Measurements from ENCODE around the gene CLEC2A. TPM values are rescaled to one million over a fixed set of nuclear protein-coding genes. Genes with fewer than 3 reads are reported as not detected.

Gene CLEC2A
- total and polyA plus RNA-seq, 2 experiments from 2014 or later, result not detected

DNA sequence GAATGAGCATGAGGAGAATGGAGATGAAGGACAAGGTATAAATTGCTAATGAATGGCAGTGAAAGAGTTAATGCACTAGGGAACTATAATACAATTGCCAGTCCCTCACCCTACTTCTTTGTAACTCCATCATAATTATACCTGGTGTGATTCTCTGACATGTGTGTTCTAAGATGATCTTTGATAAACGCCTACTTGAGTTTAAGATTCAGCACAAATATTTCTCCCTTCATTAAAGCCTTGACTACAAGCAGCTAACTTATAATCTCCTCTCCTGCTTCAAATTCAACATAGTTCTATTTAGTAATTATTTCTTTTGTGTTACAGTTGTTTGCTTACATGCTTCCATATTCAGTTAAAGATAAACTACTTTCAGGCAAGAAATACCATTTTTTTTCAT lies 9.7 kb upstream of the CLEC2A start:
- no peaks in the 10 kb centered on the region for H3K36me3 ChIP-seq
- no peak for DNase-seq (ENCODE audit: low read depth in 1 of 2, low spot score in 1 of 2)
- H3K4me3 ChIP-seq, result no peak overlapping the region
- TF ChIP-seq, protein P1, sequence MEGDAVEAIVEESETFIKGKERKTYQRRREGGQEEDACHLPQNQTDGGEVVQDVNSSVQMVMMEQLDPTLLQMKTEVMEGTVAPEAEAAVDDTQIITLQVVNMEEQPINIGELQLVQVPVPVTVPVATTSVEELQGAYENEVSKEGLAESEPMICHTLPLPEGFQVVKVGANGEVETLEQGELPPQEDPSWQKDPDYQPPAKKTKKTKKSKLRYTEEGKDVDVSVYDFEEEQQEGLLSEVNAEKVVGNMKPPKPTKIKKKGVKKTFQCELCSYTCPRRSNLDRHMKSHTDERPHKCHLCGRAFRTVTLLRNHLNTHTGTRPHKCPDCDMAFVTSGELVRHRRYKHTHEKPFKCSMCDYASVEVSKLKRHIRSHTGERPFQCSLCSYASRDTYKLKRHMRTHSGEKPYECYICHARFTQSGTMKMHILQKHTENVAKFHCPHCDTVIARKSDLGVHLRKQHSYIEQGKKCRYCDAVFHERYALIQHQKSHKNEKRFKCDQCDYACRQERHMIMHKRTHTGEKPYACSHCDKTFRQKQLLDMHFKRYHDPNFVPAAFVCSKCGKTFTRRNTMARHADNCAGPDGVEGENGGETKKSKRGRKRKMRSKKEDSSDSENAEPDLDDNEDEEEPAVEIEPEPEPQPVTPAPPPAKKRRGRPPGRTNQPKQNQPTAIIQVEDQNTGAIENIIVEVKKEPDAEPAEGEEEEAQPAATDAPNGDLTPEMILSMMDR (IDR thresholded peaks at IDR 0.05; ENCODE audit: low read depth, low read length), result no peak
- H3K27ac ChIP-seq, result no peak overlapping the region
- no peaks in the 10 kb centered on the region for H3K4me1 ChIP-seq (ENCODE audit: low read depth)
- H3K9me3 ChIP-seq (ENCODE audit: low read depth), result no peaks in the 10 kb centered on the region
- H3K27me3 ChIP-seq, result peaks cover 12% of the 10 kb centered on the region

DNA sequence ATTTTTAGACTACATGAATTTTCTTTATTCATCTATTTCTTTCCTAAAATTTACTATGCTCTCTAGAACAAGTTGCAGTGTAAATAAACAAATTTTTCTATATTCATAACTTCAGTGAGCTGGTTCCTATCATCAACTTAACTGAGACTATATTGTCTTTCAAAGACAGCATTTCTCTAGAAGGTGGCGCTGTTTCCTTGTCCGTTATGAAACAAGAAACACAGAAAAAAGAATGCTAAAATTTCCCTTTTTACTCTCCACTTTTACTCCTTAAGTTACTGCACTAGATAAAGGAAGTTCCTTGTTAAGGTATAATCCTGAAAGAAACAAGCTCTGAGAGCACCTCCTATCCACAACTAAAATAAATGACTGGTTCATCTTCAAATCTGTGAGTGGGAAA lies 8.2 kb upstream of the CLEC2A start:
- Histone ChIP-seq H3K4me1 (ENCODE audit: low read depth) (no peaks in the 10 kb centered on the region), H3K27me3 (peaks cover 12% of the 10 kb centered on the region), H3K9me3 (ENCODE audit: low read depth) (no peaks in the 10 kb centered on the region), H3K4me3 (no peak overlapping the region), H3K36me3 (no peaks in the 10 kb centered on the region), H3K27ac (no peak overlapping the region)
- peak; percentile 4 to 7 for DNase-seq (ENCODE audit: low read depth in 1 of 2, low spot score in 1 of 2)
- TF ChIP-seq, protein P1 (IDR thresholded peaks at IDR 0.05; ENCODE audit: low read depth, low read length), result peak; percentile 37

DNA sequence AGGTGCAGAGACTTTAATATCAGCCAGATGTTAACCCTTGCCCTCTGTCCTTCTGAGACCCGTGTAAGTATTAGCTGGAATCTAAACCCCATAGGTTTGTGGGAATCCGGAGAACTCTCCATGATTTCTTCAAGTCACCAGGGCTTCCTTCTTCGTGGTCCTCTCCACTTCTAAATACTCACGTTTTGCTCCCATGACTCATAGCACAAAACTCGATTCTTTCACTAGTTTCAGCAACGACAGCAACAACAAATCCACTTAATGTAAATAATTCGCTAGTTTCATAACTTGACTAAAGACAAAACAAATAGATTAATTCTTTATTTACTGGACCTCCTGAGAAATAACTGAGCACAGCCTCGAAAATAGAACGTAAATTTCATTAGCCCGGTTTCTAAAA lies 4.4 kb upstream of the CLEC2A start:
- H3K36me3 ChIP-seq, result no peaks in the 10 kb centered on the region
- H3K27me3 ChIP-seq, result no peaks in the 10 kb centered on the region
- DNase-seq (ENCODE audit: low read depth in 1 of 2, low spot score in 1 of 2), result no peak
- H3K27ac ChIP-seq, result no peak overlapping the region
- no peaks in the 10 kb centered on the region for H3K9me3 ChIP-seq (ENCODE audit: low read depth)
- peaks cover 1% of the 10 kb centered on the region for H3K4me1 ChIP-seq (ENCODE audit: low read depth)
- TF ChIP-seq, protein P1 (IDR thresholded peaks at IDR 0.05; ENCODE audit: low read depth, low read length), result no peak
- no peak overlapping the region for H3K4me3 ChIP-seq

DNA sequence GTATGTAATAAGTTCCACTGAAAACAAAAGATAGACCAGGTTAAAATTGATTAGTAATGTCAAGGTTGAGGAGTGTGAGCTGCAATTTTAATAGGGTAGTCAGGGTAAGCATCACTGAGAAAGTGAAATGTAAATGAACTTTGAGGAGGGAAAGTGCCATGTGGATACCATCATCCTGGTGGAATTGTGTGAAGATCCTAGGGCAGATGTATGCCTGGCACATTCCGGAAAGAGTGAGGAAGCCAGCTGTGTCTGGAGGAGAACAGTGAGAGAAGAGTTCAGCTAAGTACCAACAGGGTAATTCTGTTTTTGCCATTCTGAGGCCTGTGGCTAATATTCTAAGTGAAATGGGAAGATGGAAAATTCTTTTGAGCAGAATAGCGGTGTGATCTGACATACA lies 2.9 kb upstream of the CLEC2A start:
- Histone ChIP-seq H3K27me3 (no peaks in the 10 kb centered on the region), H3K27ac (no peak overlapping the region), H3K36me3 (no peaks in the 10 kb centered on the region), H3K9me3 (ENCODE audit: low read depth) (no peaks in the 10 kb centered on the region), H3K4me3 (no peak overlapping the region), H3K4me1 (ENCODE audit: low read depth) (peaks cover 7% of the 10 kb centered on the region)
- DNase-seq (ENCODE audit: low read depth in 1 of 2, low spot score in 1 of 2), result no peak
- TF ChIP-seq, protein P1 (IDR thresholded peaks at IDR 0.05; ENCODE audit: low read depth, low read length), result no peak

DNA sequence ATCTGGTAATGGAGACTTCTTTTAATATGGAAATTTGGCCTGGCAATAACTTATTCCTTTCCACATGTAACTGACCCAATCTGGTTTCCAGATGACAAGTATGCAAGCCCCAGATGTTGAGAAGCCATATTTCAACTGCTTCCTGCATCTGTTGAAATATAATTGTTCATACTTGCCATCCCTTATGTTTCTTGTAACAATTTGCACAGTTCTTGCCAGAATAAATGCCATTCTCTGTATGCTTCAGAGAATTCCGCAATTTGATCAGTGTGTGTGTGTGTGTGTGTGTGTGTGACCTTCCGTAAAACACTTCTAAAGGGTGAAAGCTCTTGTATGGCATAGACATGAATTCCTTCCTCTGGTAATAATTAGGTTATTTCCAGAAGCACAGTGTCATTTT lies 1.8 kb upstream of the CLEC2A start:
- Histone ChIP-seq H3K27me3 (no peaks in the 10 kb centered on the region), H3K9me3 (ENCODE audit: low read depth) (no peaks in the 10 kb centered on the region), H3K36me3 (no peaks in the 10 kb centered on the region), H3K4me1 (ENCODE audit: low read depth) (peaks cover 10% of the 10 kb centered on the region), H3K4me3 (no peak overlapping the region), H3K27ac (no peak overlapping the region)
- TF ChIP-seq, protein P1 (IDR thresholded peaks at IDR 0.05; ENCODE audit: low read depth, low read length), result no peak
- no peak for DNase-seq (ENCODE audit: low read depth in 1 of 2, low spot score in 1 of 2)

DNA sequence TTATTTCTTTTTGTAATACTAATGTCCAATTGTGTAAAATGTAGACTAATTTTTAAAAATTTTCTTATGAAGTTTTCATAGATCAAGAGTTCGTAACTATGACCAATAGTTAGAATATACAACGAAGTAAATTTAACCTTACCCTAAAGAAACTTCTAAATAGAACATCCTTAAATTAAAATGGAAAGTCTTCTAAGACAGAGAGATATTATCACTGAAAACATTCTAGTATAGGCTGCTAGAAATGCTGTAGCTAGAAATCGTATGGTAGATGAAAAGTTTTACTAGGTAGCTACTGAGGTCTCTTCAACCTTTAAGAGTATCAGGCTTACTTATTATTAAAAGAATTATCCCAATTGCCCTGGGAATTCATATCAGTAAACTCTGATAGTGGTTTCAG lies 925 bp downstream of the CLEC2A start:
- TF ChIP-seq, protein P1 (IDR thresholded peaks at IDR 0.05; ENCODE audit: low read depth, low read length), result no peak

More for the DNA sequence above, 925 bp downstream of the CLEC2A start:
- no peaks in the 10 kb centered on the region for H3K36me3 ChIP-seq
- peaks cover 5% of the 10 kb centered on the region for H3K27me3 ChIP-seq
- no peak overlapping the region for H3K4me3 ChIP-seq
- H3K27ac ChIP-seq, result no peak overlapping the region
- H3K4me1 ChIP-seq (ENCODE audit: low read depth), result peaks cover 10% of the 10 kb centered on the region
- DNase-seq (ENCODE audit: low read depth in 1 of 2, low spot score in 1 of 2), result no peak
- H3K9me3 ChIP-seq (ENCODE audit: low read depth), result no peaks in the 10 kb centered on the region

Data from cardiac muscle cell (in vitro differentiated cells and primary cell).